Smooth muscle cell of the brain vasculature (primary cell): Measurements from ENCODE around the gene KMT2B.
"Not testable (repeated sequence)": the region's sequence is repeated elsewhere in the genome, so short reads cannot be mapped to it uniquely, and the experiment has no call there.

Source experiments
- DNase-seq: peaks from one replicate; pipeline ENCODE4 v3.0.0-alpha.2; 2012; ENCODE audit warnings: low read depth, low spot score

Gene KMT2B

GRCh38 chr19:35717665-35718344 lies at the start of gene KMT2B:
TSS of gene KMT2B (plus strand) at chr19:35718003. CDS start at chr19:35718019, 16 bp downstream.
- peak; percentile 83 for DNase-seq

- DNase-seq = no peak
Measured at GRCh38 chr19:35669566-35669965, 48.2 kb upstream of the KMT2B start.

GRCh38 chr19:35669974-35670373 lies 47.8 kb upstream of the KMT2B start:
- DNase-seq = no peak

- DNase-seq = no peak
Measured at GRCh38 chr19:35670686-35671085, 47.1 kb upstream of the KMT2B start.

GRCh38 chr19:35671818-35672217 lies 46.0 kb upstream of the KMT2B start:
- no peak for DNase-seq

GRCh38 chr19:35673121-35673804 lies 44.5 kb upstream of the KMT2B start:
- no peak for DNase-seq

- DNase-seq = no peak
Measured at GRCh38 chr19:35675589-35676140, 42.1 kb upstream of the KMT2B start.

GRCh38 chr19:35689836-35690235 lies 28.0 kb upstream of the KMT2B start:
- DNase-seq = no peak

GRCh38 chr19:35691106-35691505 lies 26.7 kb upstream of the KMT2B start:
- DNase-seq = not testable (repeated sequence)

GRCh38 chr19:35692010-35692409 lies 25.8 kb upstream of the KMT2B start:
- no peak for DNase-seq

GRCh38 chr19:35693422-35693821 lies 24.4 kb upstream of the KMT2B start:
- DNase-seq = no peak

- peak; percentile 24 for DNase-seq
Measured at GRCh38 chr19:35693835-35694599, 23.8 kb upstream of the KMT2B start.

- no peak for DNase-seq
Measured at GRCh38 chr19:35695895-35696422, 21.8 kb upstream of the KMT2B start.

- DNase-seq = no peak
Measured at GRCh38 chr19:35696835-35697234, 21.0 kb upstream of the KMT2B start.

GRCh38 chr19:35702223-35703012 lies 15.4 kb upstream of the KMT2B start:
- peak; percentile 94 for DNase-seq

GRCh38 chr19:35703343-35703742 lies 14.5 kb upstream of the KMT2B start:
- no peak for DNase-seq

GRCh38 chr19:35704218-35704617 lies 13.6 kb upstream of the KMT2B start, which contains the start of gene ZBTB32:
TSS of gene ZBTB32 (plus strand) at chr19:35704558. CDS start at chr19:35714627, 10,069 bp downstream.
- DNase-seq = no peak

GRCh38 chr19:35708391-35708790 lies 9.4 kb upstream of the KMT2B start:
- no peak for DNase-seq

- no peak for DNase-seq
Measured at GRCh38 chr19:35710784-35711723, 6.7 kb upstream of the KMT2B start.
